Tibial nerve (tissue), 4 donors: Measurements from ENCODE around the gene GRB2. TPM values are rescaled to one million over a fixed set of nuclear protein-coding genes. Genes with fewer than 3 reads are reported as not detected.

Experiments
- DNase-seq, 2 donors: peaks; one replicate each; pipeline ENCODE4 v3.0.0-alpha.2; 2019; ENCODE audit warnings: low spot score in 2 of 2
- H3K27ac ChIP-seq, 4 donors: fragments of 200-600 bp; sonication (generic) in 3 of 4; one replicate each; pipeline ENCODE4 v1.5.1; 2017 to 2019; ENCODE audit warnings: mild to moderate bottlenecking in 1 of 4
- H3K27me3 ChIP-seq, 2 donors: fragments of 200-600 bp; sonication (generic) in 1 of 2; one replicate each; pipeline versions ENCODE4 v1.5.1 to v1.6.0; 2017 to 2019
- H3K36me3 ChIP-seq, 3 donors: fragments of 200-600 bp; sonication (generic); one replicate each; pipeline ENCODE4 v1.5.1; 2018 to 2019
- H3K4me1 ChIP-seq, 4 donors: fragments of 200-600 bp; sonication (generic) in 3 of 4; one replicate each; pipeline ENCODE4 v1.5.1; 2017 to 2019
- H3K4me3 ChIP-seq, 4 donors: fragments of 200-600 bp; sonication (generic) in 3 of 4; one replicate each; pipeline ENCODE4 v1.5.1; 2017 to 2019; ENCODE audit warnings: mild to moderate bottlenecking in 1 of 4, moderate library complexity in 1 of 4
- H3K9me3 ChIP-seq, 4 donors: fragments of 200-600 bp; sonication (generic) in 3 of 4; one replicate each; pipeline ENCODE4 v1.5.1; 2017 to 2019
- EP300 ChIP-seq, 2 donors: sonication (generic); formaldehyde crosslinking; IDR thresholded peaks; one replicate each; pipeline ENCODE4 v1.6.1; 2017; ENCODE audit warnings: antibody characterized with exemption in 2 of 2, mild to moderate bottlenecking in 1 of 2
- POLR2A ChIP-seq, 2 donors: fragments of 450-650 bp; IDR thresholded peaks; one replicate each; pipeline ENCODE4 v1.6.1; 2017; ENCODE audit warnings: antibody characterized with exemption in 2 of 2, mild to moderate bottlenecking in 2 of 2, moderate library complexity in 2 of 2
- WGBS, 2 donors: methylation state at CpG; one replicate each; pipeline ENCODE4 v1.1.5; 2018; 5-methylcytosine and 5-hydroxymethylcytosine counted together
- total RNA-seq, 4 donors: library from RNA; depleted of rRNA; stranded (reverse); fragments of >200 nt; gene quantifications; one replicate each; pipeline ENCODE4 v1.1.0, GENCODE V29; 2016
- TF ChIP-seq, protein P1 (sequence below), 5 experiments: fragments of 200-600 bp in 3 of 5; fragments of 450-650 bp in 2 of 5; sonication (generic) in 3 of 5; IDR thresholded peaks; one replicate each; pipeline ENCODE4 v1.5.1; 2016 to 2019; ENCODE audit warnings: antibody characterized with exemption in 5 of 5, mild to moderate bottlenecking in 3 of 5, moderate library complexity in 2 of 5

Gene GRB2
- total RNA-seq, 4 donors from 2014 or later: 77.6 to 139 (median 133) TPM

DNA sequence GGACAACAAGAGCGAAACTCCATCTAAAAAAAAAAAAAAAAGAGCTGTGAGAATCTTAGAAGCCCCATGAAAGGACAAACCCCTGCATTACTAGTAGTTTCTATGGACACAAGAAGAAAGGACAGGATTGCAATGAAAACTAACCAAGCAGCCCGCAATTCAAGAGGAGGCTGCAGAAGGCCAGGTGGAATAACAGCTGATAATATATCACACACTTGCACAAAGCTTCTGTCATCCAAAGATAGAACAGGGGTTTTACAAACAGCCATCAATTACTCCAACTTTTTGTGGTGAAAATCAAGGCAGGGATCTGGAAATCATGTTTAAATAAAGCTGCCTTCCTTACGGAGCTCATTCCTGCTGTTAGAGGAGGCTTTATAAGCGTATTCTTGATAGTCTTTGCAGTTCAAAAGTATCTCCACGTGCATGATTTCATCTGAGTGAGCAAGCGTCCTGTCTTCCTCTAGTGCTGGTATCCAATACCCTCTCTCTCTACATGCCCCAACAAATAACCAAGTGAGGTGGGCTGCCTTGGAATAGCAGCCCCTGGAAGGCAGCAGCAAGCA is 27.8 kb upstream of the GRB2 start:
- Histone ChIP-seq H3K27ac (no peak overlapping the region), H3K9me3 (no peaks in the 10 kb centered on the region), H3K36me3 (no peaks in the 10 kb centered on the region), H3K4me1 (peaks cover 0 to 32% (median 9%) of the 10 kb centered on the region in 4 donors), H3K27me3 (no peaks in the 10 kb centered on the region), H3K4me3 (no peak overlapping the region)
- TF ChIP-seq POLR2A (IDR thresholded peaks at IDR 0.05) (no peak), EP300 (IDR thresholded peaks at IDR 0.05) (no peak)
- TF ChIP-seq, protein P1, sequence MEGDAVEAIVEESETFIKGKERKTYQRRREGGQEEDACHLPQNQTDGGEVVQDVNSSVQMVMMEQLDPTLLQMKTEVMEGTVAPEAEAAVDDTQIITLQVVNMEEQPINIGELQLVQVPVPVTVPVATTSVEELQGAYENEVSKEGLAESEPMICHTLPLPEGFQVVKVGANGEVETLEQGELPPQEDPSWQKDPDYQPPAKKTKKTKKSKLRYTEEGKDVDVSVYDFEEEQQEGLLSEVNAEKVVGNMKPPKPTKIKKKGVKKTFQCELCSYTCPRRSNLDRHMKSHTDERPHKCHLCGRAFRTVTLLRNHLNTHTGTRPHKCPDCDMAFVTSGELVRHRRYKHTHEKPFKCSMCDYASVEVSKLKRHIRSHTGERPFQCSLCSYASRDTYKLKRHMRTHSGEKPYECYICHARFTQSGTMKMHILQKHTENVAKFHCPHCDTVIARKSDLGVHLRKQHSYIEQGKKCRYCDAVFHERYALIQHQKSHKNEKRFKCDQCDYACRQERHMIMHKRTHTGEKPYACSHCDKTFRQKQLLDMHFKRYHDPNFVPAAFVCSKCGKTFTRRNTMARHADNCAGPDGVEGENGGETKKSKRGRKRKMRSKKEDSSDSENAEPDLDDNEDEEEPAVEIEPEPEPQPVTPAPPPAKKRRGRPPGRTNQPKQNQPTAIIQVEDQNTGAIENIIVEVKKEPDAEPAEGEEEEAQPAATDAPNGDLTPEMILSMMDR (IDR thresholded peaks at IDR 0.05): no peak
- WGBS, 2 donors: 76 to 82% methylated on average over 6 of the region's 6 CpGs
- no peak for DNase-seq

DNA sequence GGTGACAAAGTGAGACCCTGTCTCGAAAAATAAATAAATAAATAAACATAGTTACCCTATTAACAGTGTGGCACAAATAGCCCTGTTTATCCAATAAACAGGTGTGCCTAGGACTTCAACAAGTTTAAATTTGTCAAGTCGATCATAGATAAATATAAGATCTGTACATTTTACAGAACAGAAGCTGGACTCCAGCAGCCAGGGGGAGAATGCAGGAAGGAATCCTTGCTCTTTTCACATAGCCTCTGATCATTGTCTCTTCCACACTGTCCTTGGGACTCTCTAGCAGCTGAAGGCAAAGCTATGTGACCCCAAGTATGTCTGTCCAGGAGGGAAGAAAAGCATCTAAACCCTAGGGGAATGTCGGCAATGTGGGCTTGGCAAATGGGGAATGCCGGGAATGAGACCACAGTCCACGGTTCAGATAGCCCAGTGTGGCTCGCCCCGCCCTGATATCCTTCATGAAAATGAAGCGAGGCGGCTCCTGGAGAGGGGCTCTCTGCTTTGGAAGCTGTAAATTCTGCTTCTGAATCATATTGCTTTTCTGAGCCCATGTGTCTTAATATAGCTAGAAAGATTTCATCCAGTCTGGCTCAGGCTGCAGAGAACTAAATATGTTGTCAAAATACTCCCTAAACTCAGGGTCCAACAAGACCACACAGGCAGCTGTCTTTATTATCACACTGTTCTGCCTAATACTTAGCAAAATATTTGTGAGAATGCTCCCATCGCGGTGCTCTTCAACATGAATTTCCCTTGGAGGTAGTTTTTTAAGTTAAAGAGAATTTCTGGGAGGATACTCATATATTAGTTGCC is 24.9 kb upstream of the GRB2 start:
- peaks cover 0 to 45% (median 15%) of the 10 kb centered on the region in 4 donors for H3K4me1 ChIP-seq
- DNase-seq: no peak
- H3K9me3 ChIP-seq: no peaks in the 10 kb centered on the region
- TF ChIP-seq EP300 (IDR thresholded peaks at IDR 0.05) (no peak), POLR2A (IDR thresholded peaks at IDR 0.05) (no peak)
- TF ChIP-seq, protein P1 (IDR thresholded peaks at IDR 0.05): peak in 1 of 5 experiments; percentile 9
- 26 to 32% methylated on average over 11 of the region's 11 CpGs for WGBS, 2 donors
- H3K27me3 ChIP-seq: no peaks in the 10 kb centered on the region
- H3K27ac ChIP-seq: peak overlapping the region; percentile 8 to 93 (median 47)
- no peak overlapping the region for H3K4me3 ChIP-seq
- H3K36me3 ChIP-seq: no peaks in the 10 kb centered on the region

- DNase-seq: no peak
- no peaks in the 10 kb centered on the region for H3K27me3 ChIP-seq
- peak overlapping the region; percentile 32 to 93 (median 58) for H3K27ac ChIP-seq
- TF ChIP-seq, protein P1 (IDR thresholded peaks at IDR 0.05): no peak
- no peak for TF ChIP-seq EP300 (IDR thresholded peaks at IDR 0.05)
- peaks cover 0 to 45% (median 15%) of the 10 kb centered on the region in 4 donors for H3K4me1 ChIP-seq
- no peaks in the 10 kb centered on the region for H3K36me3 ChIP-seq
- H3K9me3 ChIP-seq: no peaks in the 10 kb centered on the region
- 52 to 55% methylated on average over 17 of the region's 17 CpGs for WGBS, 2 donors
- H3K4me3 ChIP-seq: no peak overlapping the region
These were observed 23.3 kb upstream of the GRB2 start for GRCh38 chr17:75428543-75429469.

DNA sequence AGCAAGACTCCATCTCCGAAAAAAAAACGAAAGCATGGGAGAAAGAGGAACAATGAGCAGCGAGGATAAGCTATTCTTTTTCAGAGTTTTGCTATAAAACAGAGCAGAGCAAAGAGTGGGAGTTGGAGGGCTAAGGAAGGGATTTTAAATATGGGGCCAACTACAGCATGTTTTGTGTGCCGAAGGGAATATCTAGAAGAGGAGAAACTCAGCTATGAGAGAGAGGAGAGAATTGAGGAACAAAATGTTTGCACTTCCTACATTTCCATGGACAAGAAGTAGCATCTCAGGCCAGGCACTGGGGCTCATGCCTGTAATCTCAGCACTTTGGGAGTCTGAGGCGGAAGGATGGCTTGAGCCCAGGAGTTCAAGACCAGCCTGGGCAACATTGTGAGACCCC is 13.1 kb upstream of the GRB2 start:
- Histone ChIP-seq H3K4me1 (no peaks in the 10 kb centered on the region), H3K27me3 (no peaks in the 10 kb centered on the region), H3K27ac (no peak overlapping the region), H3K36me3 (no peaks in the 10 kb centered on the region), H3K4me3 (no peak overlapping the region), H3K9me3 (no peaks in the 10 kb centered on the region)
- WGBS, 2 donors: 62 to 77% methylated on average over 5 of the region's 5 CpGs
- TF ChIP-seq EP300 (IDR thresholded peaks at IDR 0.05) (no peak), POLR2A (IDR thresholded peaks at IDR 0.05) (no peak)
- TF ChIP-seq, protein P1 (IDR thresholded peaks at IDR 0.05): no peak
- no peak for DNase-seq
